ENCODE data around the gene FECH.

The FECH gene

DNA sequence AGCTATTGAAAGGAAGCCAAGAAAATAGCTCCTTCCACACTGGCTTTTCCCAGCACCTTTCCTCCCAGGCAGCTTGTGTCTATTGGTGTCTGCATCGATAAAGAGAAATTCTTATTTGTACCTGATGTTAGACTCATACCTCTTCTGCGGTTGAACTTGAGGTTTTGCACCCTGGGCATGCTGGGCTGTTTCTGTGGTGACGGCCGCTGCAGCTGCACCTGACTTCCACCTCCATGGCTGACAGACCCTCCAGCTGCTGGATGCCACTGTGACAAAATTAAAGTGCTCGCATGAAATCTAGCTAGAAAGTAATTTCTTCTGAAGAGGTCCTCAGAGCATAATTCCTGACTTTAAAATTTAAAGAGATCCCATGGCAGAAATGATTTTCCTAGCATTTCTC is 6.6 kb downstream of the FECH start:
- DNase-seq: no peak

DNA sequence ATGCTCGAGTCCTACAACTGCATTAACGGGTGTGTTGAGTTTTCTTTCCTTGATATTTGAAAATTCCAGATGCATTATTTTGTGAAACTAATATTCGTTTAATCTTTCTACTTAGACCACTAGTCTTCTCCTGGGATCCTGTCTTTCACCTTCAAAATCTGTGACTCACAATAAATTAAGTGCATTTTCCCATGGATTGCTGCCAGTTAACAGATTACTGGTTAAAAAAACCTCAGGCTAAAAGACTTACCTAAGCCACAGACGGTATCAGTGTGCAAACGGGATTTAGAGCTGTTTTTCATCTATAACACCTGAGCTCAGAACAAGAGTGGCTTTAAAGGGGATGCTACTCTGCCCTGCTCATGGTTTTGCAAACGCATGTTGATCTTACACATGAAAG is 10.2 kb downstream of the FECH start:
- DNase-seq: no peak

DNA sequence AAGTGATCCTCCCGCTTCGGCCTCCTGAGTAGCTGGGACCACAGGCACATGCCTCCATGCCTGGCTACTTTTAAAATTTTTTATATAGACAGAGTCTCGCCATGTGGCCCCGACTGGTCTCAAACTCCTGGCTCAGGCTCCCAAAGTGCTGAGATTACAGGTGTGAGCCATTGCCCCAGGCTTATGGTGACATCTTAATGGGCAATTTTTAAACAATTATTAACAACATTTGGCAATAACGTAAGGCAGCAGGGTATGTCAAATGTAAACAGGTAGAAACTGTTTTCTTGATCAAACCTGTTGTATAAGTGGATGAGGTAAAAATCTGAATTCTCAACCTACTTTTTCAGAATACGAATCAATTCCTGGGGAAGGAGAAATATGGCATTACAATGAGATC is 11.0 kb downstream of the FECH start:
- no peak for DNase-seq

DNA sequence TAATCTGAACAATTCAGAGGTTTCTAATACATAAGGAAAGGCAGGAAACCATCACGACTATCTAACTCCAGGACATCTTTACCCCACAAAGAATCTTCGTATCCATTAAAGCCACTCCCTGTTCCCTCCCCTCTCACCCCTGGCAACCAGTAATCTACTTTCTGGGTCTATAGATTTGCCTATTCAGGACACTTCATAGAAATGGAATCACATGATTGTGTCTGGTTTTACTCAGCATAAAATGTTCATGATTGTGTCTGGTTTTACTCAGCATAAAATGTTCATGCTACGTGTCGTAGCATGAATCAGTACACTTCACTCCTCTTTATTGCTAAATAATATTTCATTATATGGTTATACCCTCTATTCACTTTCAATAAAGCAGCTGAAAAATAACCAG is 11.6 kb downstream of the FECH start:
- DNase-seq: no peak

DNA sequence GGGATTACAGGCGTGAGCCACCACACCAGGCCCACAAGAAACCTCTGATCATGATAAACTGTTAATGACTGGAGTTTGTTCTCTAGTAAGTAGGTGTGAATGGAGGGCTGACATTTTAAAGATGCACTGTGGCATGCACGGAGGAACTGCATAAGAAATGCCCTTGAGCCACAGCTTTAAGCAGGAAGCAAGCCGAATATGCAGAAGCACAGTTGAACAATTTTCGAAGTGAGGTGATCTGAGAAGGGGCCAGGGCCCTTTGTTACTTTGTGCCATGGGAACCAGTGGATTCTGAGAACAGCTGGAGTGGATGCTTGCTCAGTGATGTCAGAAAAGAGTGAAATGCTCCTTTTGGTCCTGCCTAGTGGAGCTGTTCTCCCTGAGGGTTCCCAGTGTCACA is 16.3 kb downstream of the FECH start:
- no peak for DNase-seq

DNA sequence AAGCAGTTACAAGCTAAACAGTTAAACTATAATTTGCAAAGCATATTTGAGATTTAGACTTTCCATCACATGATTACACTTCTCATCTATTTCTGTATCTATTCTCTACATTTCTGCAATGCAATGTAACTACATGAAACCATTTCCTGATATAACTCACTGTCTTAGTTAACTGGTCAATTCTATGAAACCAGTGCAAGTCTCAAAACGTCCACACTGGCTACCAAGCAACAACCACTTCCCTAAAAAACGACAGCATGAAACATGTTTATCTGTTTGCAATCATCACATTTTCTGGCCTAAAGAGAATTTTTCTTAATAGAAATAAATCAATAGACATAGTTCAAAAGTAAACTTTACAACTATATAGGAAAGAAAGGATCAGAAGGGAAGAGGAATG is 17.4 kb downstream of the FECH start:
- no peak for DNase-seq

DNA sequence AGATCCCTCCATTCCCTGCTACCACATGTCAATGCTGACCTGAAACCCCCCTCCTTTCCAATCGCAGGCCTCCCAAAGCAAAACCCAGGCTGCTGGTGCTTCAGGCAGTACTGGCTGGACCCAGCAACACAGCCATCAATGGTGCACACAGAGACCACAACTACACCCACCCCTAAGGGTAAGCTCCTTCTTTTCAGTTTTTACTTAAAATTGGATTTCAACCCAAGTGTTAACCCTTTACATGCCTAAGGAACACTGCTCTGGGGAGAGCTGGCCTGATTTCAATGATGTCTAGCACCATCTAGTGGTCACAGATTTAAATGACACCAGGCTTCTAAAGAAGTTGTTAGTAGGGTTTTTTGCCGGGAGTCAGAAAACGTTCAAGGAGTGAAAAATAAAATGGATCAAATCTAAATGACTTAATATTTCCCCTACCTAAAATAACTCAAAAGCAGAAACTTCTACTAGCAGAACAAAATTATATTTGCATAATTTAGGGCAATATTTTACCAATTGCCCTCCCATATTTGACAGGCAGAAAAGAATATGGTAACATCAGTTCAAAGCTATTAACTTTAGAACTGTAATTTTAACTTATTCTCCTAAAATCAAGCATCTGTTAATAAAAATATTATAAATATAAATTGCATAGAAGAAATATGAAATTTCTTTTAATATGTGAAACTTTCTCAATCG is 24.6 kb downstream of the FECH start:
- no peak for DNase-seq

DNA sequence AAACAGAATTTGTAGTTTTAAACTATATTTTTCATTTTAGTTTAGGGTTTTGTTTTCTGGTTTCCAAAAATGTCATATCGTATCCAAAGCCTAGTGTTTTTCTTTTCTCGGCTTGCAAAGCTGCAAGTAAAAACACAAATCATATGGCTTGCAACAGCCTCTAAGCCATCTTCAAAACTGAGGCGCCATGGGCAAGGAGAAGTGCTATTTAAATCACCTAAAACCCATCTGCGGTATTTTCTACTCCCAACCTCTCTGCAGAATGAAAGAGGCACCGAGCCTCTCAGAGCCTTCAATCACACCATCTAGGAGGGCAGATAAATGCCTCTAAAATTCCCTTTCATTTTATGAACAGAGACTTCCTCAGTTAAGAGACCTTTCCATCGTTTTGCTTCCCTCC is 25.2 kb downstream of the FECH start:
- DNase-seq: no peak

DNA sequence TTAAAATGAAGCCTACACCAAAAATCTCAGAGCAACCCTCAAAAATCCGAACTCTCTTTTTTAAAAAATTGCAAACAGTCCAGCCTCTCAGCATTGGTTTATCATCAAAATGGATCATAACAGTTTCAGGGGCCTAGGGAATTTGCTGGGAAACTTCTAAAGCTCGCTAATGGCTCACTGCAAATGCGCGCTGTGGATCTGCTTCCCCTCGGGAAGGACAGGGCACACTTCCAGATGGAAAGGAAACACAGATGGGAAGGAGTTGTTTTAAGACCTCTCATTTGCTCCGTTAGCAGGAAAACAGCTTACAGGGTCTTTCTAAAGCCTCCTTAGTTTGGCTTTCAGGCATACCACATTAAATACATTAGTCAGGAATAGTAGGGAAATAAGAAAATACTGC is 27.2 kb downstream of the FECH start:
- DNase-seq: no peak

DNA sequence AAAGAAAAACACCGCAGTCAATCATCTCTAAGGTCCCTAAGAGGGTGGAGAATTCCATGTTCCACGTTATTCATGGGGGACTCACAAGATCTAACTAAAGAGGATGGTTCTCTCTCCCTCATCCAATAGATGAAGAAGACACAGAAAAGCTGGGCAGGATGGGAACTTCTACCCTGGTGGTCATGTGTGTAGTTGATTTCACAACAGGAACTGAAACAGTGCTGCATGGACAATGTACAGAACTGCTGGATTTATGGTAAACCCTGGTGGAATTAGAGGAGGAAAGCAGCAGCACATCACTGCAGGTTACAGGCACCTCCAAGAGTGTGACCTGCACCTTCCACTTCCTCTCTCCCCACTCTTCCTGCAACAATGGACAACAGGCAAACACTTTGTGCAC is 31.4 kb downstream of the FECH start:
- no peak for DNase-seq

DNA sequence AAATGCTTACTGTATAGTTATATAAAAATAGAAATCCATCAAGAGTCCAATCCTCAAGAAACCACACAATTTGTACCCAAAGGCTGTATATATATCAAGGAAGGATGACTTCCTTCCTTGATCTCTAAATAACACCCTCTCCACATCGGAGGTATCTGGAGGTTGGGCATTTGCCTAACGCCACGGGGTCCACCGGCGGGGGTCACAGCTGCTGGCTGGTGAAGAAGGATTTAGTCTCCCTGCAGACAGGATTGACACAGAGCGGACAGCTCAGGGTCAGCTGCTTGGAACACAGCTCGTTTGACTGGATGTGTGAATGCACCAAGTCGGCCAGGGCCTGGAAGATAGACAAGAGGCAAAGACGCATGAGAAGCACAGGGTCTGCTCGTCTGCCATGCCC is 36.0 kb downstream of the FECH start:
- DNase-seq: no peak

DNA sequence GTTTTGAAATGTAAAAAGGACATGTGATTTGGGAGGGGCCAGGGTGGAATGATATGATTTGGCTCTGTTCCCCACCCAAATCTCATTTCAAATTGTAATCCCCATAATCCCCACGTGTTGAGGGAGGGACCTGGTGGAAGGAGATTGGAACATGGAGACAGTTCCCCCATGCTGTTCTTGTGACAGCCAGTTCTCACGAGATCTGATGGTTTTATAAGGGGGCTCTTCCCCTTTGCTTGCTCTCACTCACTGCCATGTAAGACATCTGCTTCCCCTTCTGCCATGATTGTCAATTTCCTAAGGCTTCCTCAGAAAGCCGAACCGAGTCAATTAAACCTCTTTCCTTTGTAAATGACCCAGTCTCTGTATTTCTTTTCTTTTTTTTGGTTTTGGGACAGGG is 39.2 kb downstream of the FECH start:
- DNase-seq: no peak

DNA sequence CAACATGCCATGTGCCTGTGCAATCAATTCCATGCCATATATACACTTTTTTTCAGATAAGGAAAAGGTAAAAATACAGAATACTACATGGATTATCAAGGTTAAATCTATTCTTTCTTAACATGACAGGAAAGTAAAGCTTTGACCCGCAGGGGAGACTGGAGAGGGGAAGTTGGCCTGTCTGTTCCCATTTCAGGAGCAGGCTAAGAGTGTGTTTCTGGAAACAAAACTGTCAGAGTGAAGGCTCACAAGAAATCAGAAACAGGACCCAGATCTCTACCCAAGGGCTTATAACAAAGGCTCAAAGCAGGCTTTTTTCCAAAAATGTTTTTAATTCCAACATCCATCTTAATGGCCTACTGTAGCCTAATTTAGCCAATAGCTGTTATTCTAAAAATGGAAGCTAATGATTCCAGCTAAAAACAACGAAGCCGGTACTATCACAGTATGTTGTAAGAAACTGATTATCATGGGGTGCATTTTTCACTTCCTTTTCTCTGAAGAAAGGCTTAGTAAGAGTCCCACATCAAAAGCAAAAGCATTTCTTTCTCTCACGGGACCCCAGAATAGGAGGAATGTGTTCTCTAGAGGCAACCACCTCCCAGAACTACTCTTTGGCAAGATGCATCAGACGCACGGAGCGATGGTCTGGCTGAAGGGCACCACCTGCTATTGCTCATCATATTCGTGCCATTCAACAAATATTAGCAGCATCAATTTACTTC is 41.4 kb downstream of the FECH start:
- no peak for DNase-seq

DNA sequence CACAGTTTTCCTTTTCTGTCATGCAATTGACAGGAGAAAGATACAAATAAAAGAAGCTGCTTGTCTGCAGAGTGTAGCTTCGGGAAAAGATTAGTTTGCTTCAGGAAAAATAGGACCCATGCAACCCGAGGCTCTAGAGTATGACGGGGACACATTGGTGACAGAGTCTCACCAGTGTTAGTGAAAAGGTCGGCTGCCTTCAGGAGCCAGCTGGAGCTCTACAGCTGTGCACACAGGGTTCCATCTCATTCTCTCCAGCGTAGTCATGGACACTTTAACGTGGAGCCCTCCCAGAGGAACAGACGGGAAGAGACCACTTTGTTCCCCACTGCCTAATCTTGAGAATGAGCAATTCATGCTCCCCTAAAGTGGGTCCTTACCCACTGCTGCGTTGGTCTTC is 42.9 kb downstream of the FECH start:
- no peak for DNase-seq

DNA sequence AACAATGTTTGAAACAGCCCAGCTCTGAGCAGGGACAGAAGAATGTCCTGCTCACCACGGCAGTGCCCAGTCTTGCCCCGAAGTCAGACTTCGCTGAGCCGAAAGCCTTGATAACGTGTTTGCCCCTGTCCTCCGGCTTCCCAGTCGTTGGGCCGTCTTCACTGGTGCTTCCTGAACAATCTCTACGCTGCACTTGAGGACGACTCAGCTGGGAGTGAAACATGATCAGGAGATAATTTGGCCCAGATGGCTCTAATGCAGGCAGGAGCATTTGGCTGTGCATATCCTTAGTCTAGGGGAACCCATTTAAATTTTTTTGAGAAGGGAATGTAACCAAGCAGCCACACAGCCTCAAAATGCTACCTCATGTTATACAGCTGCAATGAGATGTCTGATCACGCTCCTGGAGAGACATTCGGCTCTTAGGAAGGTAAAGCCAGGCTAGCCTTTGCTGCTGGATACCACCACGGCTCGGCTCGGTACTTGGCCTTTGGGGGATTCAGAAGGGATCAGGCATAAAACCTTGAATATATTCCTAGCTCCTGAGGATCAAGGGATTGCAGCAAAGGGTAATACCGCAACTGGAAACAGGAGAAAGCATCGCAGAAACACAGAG is 43.6 kb downstream of the FECH start:
- DNase-seq: no peak

DNA sequence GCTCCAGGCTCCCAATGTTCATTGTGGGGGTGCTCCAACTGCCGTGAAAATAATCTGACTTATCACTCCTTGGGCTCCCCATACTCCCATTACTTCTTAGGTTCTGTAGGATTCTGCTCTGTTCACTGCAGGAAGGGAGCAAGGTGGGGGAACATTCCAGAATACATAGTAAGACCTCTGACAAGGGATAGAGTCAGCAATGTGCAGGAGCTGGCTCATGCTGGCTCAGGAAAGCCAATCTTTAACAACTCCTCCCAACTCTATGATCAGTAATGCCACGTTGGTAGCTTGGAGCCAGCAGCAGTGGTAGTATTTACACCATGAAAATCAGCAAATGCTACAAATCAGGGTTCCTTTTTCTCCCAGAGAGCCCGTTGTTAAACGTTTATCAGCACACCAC is 44.4 kb downstream of the FECH start:
- no peak for DNase-seq

DNA sequence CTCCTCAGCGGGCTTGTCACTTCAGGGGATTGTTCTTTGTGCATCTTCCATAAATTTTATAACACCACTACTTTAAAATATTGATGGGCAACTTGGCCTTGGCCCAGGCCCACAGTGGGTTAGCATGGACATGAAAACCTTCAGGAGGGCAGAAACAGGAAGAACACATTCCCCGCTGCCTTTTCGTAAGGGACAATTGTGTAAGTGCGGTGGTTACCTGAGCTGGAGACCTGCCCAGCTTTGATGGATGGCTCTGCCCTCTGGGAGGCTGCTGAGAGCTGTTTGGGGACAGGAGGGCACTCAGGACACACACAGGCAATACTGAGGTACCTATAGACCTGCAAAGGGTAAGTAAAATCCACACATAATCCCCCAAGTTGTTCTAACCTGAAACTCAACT is 46.8 kb downstream of the FECH start:
- DNase-seq: no peak

DNA sequence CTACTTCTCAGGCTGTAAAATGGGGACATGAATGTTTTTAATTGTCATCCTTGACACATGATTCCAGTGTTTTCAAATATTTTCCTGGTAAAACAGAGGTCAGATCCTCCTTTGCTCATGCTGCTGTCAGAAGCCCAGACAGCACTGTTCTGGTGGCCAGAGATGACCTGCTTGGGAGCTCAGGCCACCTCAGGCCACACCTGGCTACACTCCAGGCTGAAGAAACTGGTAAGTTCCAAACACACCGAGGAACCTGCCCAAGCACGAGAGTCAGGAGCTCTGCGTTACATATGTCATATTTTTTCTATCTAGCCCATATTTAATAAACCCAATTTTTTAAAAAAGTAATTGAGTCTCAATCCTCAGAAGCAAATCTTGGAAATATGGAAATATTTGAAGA is 47.9 kb downstream of the FECH start:
- no peak for DNase-seq

DNA sequence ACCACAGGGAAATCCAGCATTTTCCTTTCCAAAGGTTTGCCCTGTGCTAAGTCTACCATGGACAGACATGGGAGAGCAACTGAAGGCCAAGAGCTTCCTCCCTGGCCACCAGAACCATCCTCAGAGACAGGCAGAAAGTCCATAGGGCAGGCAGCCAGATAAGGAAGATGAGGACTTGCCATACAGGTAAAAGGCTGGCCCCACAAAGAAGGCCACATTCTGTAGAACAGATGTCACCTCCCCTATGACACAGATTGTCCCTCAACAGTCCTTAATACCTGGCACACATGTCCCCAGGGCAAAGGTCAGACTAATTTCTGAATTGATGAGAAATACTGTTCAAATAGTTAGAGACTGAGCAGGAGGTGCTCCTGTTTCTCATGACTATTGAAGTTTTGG is 52.0 kb downstream of the FECH start:
- no peak for DNase-seq

DNA sequence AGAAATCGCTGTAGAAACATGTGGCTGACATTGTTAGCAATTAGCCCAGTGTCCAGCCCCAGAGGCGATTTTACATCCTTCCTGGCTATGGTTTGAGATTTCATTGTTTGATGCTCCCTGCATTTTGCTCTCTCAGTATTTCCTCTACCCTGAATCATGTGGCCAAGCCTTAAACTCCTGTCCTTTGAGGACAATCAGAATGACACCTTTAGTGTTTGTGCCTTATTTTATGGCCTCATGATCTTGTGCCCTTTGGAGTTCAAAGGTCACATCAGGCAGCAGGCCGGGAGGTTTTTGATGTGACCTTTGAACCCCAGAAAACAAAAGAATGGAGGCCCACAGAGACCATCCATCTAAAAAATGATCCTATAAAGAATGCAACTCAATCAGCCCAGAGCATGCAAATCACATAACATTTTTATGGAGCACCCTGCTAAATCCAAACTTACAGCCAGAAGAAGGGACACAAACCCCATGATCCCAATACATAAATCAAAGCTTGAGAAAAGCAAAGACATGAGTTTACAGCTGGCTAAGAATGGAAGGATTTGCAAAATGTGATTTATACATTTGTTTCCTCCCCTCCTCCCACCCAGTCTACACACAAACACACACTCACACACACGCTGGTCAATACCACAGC is 52.5 kb downstream of the FECH start:
- DNase-seq: no peak

DNA sequence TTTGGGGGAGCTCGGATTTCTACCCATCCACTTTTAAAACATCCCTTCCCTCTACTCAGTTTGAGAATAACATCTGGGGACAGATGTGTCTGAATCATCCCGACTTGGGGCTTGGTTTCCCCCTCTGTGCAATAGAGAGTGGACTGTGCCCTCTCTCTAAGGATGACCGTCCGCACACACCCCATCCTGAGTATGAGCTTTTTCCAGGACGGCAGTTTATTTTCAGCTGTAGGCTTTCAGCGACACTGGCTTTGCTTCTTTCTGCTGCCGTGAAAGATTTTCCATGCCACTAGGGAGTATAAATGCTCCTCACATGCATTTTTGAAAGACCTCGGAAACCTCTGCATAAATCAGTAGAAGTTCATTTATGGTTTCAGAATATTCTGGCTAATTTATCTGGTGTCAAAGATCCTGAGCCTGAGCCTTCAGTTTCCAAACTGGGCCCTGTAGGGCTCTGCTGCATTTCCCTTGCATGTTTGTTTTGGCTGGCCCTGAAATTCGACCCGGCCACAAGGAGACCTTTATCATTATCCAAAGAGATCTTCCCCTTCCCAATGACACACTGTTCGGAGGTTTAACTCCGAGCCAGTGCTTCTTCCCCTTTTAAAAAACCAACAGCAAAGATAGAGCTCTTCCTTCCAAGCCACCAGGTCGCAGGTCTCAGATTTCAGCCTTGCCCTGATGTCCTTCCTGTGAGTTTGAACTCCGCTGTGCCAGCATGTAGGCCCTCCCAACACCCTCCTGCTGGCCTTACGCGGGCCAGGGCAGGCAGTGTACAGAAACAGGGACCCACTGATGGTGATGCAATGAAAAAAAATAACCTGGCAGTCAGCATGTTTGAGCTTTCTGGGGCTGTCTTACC is 53.3 kb downstream of the FECH start:
- no peak for DNase-seq

DNA sequence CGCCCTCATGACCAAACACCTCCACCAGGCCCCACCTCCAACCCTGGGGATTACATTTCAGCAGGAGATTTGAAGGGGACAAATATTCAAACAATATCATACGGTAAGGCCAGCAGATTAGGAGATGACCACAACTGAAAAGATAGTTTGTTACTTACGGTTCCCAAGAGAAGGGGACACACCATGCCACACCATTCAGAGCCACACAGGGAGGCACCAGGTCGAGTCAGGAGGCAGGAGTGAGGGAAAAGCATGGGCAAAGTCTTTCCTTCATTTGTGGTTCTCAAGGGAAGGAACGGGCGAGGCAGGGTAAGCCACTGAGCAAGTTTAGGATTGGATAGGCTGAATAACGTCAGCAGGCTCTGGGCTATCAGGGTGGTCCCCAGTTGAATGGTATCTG is 57.4 kb downstream of the FECH start:
- no peak for DNase-seq

Data from GOT3 (cell line).